Stimulated activated CD8-positive, alpha-beta memory T cell treated with anti-CD3 and anti-CD28 coated beads, Interleukin-15, amount 100 ng/mL, for 48 hours (primary cell): Measurements from ENCODE around the gene ALPK3.

Experiments
- DNase-seq, 2 donors: peaks; one replicate each; pipeline ENCODE4 v3.0.0-alpha.2; 2020; ENCODE audit warnings: low read depth in 2 of 2

The ALPK3 gene

DNA sequence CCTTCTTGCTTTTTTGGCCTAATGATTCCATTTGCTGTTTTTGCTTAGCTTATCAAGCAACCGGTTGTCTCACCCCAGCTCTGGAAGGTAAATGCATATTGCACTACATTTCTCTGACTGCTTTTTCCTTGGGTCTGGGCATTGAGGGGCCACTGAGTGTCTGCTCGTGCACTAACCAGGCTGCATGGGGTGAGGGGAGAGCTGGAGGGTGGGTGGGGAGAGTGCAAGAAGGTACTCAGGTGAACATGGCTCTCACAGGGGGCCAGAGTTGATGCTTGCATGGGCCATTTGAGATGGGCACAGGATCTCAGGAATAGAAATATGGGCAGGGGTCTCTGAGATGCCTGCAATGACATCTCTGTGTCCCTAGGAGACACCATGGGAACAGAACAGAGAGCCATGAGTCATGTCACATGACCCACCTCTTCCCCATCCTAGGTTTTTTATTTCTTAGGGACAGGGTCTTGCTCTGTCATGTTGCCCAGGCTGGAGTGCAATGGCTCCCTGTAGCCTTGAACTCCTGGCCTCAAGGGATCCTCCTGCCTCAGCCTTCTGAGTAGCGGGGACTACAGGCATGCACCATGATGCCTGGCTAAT is 6.2 kb downstream of the ALPK3 start:
- DNase-seq = no peak

DNA sequence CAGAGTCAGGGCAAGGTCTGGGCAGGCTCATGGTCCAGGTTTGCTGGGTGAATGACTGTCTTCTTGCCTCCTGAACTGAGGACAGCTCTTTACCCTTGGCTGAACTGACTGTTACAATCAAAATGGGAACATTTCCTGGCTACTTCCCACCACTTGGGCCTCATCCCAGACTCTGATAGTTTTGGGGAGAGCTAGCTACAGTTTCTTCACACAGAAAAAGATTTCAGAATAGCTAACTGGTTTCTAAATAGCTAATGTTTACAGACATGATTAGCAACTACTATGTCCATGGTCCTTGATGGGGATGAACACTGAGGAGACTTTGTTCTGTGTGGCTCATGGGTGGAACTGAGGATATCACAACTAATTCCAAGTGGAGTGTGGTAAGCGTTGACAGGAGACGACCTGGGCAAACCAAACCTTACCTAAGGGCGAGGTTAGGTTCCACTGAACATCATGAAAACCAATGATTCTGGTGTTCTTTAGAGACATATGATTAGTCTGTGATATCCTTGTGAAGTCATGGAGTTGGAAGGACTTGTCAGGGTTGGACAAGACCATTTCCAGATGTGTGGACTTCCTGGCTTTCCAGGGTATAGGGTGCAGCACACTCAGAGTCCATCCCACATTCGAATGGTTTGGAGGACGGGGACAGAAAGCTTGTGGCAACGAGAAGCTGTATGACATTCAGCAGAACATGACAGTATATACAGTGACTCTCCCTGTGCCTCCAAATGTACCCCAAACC is 7.3 kb downstream of the ALPK3 start:
- DNase-seq = no peak

DNA sequence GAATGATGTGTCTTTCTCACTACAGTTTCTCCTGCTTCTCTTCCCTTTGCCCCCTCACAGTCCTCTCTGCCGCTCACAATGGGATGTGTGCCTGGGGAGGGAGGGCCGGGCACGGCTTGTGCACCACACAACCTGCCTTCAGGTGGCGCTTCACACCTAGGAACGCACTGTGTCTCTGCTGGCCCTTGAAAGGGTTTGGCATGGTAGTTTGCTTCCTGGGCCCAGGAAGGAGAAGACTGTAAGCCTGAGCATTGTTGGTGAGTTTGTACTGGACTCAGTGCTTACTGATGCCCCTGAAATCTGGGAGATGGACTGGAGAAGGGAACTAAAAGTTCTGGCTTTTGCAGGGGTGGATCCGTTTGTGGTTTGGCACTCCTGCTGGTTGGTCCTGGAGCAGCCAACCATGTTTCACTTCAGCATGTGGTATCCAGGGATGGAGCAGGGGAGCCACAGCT is 9.2 kb downstream of the ALPK3 start:
- no peak for DNase-seq

DNA sequence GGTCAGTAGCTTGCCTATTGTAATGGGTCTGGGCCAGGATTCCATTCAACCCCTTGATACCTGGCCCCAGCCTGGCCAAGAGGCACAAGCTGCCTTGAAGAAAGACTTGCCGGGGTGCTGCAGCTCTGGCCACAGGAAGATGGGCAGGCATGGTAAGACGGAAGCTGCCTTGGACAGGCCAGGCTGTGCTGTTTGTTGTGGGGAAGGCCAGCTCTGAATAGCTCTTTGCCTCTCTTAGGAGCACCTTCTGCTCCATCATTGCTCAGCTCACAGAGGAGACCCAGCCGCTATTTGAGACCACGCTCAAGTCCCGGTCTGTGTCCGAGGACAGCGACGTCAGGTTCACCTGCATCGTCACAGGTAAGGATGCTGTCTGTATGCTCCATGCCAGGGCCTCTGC is 10.1 kb downstream of the ALPK3 start:
- DNase-seq = no peak

DNA sequence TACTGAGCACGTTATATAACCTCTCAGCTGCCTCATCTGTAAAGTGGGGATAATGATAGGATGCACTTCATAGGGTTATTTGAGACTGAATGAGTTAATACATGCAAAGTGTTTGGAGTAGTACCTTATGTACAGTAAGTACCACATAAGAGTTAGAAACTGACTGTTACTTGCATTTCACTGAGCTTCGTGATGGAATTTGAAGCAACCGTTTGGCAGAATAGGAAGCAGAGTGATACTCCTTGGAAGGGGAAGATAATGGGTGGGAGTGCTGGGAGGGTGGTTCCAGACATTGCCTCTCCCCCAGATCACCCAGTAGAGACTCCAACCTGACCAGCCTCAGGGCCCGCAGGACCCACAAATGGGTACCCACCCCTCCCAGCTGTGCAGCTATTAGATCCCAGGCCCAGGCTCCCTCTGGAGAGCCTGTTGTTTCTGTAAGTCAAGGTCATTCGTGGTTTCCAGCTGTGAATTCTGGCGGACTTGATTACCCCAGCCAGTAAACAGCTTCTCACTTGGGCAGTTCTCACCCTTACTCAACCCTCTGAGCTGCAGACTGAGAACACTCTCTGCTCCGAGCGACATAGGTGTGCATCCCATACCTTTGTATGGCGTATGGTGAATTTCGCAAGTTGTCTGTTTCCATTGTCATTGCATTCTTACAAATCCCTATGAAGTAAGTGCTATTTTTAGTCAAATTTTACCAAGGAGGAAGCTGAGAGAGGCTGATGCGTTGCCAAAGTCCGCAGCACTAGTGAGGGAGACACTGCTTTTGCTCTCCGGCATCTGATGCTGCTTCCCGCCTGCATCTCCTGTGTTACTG is 11.1 kb downstream of the ALPK3 start:
- DNase-seq = no peak

DNA sequence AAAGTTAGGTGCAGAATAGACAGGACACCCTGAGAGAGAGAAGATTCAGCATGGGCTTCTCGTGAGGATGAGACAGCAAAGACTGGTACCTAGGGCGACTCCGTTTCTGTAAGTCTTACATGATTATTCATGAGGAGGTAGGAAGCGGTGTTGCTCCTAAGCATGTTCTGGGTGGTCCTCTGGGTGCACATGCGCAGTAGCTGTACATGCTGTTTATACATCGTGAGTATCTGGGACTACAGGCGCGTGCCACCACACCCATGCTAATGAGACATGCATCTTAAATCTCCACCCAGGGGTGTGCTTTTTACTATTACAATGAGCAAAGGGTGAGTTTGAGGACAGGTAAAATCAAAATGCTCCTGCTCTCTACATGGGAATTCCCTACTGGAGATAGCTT is 12.3 kb downstream of the ALPK3 start:
- DNase-seq = no peak

DNA sequence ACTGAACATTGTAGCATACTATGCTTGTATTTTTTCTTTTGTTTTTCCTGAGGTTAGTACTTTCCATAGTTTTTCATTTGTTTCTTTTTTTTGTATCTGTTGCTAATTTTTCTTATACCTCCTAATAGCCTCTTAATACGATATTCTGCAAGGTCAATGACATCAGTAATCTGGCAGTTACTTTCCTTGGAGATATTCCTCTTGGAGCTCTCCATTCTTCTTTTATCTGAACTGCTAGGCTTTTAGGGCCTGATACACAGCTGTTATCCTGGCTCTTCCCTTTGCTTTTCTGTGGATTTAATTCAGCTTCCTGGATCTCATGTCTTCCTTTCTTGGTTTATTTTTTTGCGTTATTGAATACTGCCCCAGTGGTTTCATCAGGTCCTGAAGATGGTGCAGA is 12.9 kb downstream of the ALPK3 start:
- DNase-seq = no peak

DNA sequence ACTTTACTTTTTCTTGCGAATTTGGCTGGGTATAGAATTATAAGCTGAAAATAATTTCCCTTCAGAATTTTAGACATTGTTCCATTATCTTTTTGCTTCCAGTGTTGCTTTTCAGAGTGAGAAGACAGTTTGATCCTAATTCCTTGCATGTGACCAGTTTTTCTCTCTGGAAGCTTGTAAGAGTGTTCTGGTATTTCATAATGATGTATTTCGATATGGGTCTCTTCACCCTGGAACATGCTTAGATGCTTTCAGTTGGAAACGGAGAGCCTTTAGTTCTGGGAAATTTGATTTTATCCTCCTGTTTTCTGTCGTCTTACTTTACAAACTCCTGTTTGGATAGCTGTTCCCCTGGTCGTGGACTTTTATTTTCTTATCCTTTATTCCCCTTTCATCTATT is 13.9 kb downstream of the ALPK3 start:
- DNase-seq = no peak

DNA sequence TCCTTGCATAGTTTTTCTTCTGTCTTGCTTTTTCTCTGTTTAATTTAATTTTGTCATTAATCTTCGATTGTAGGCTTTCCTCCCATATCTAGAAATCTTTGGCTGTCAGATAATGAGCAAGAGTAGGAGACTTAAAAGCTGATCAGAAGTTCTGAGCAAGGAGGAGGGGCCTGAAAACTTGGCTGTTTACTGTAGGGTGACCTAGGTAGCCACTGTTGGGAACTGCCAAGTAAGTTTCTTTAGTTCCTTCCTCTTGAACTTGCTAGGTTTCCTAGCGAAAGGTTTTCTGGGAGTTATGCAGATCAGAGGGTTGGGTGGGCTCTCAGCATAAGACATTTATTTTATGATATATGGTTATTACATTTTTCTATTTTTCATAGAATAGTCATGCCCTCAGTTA is 14.5 kb downstream of the ALPK3 start:
- no peak for DNase-seq

DNA sequence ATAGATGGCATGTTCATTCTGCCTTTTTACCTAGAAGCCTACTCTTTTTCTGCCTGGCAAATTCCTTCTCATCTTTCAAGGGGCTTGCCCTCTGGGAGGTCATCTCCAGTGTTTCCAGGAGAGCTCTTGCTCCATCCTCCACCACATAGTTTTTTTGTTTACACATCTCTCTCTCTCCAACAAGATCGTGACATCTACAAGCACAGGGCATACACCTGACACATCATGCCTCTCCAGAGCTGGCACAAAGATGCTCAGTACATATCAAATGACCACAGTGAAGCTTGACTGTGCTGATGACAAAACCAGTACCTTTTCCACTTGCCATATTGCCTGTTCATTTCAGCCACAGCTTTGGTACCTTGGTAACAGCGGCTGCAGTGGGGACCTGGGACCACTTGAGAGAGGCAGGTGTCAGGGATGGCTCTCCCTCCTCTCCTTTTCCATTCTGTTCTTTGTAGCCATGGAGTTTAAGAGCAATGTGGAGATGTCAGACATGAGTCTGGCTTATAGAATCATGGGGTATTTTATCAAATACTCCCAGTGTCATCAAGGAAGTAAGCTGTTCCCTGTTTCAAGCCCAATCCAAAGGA is 15.4 kb downstream of the ALPK3 start:
- no peak for DNase-seq

DNA sequence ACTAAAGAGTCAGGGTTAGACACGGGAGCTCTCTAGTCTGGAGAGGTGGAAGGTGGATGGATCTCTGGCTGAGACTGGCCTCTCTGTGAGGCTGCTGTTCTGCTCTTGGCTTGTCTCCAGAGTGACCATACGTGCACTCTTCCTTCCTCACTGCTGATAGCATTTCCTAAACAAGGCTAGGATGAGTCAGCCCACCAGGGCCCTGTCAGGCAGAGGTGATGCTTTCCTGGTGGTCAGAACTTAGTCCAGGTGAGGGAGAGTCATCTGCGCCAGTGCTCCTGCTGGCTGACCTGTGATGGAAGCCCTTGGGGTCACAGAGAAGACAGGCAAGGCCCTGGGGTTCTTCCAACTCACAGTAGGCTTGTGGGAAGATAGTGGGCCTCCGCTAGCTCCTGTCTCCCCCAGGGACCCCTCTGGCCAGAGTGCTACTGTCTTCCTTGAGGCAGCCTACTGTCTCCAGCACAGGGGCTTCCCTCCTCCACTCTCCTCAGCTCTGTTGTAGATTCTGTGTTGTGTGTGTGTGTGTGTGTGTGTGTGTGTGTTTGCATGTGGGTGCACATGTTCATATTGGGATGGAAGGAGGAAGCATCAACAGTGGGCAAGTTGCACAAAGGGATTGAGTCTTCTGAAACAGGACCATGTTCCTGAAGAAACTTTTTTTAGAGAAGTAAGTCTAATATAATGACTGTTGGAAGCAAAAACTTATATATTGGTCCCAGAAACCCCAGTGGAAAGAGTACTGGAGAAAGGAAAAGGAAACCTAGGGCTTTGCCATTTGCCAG is 16.5 kb downstream of the ALPK3 start:
- DNase-seq = no peak

DNA sequence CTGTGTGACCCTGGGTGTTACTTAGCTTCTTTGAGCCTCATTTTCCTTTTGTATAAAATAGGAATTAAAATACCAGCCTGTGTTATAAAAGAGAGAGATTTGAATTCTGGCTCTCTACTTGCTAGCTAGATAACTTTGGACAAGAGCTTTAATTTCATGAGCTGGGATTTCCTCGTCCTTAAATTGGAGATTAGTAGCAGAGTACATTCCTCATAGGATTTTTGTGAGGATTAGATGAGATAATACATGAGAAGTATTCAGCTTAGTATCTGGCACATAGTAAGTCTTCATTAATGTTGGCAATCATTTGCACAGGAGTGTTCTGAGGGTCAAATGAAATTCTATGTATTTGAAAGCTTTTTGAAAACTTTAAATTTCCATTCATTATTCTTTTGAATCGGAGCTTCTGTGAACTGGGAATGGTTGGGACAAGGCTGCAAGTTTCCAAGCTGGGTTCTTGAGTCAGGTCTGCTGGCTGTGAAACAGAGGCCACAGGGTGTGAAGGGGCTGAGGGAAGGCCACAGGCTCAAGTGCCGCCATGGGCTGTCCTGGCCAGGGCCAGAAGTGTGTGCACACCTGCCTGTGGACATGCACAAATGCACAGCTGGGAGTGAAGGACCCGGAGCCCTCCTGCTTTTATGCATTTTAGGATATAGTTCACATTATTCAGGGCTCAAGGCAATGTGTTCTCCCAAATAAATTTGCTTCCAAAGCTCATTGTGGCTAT is 17.2 kb downstream of the ALPK3 start:
- no peak for DNase-seq

DNA sequence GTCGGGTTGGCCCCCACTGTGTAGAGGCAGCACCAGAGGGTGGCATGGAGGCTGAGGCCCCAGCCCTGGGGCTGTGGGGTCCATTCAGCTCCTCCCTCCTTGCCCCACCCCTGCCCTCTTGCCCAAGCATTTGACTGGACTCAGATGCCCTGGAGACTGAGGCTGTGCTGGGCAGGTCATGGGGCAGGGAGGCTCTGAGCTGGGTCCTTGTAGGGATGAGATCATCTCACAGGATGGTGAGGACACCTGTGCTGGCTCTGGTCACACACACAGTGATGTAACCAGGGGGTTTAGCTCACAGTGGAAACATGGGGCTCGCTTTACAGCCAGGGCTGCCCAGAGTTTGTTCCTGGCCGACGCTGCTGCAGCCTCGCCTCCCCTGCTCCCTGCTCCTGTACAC is 17.8 kb downstream of the ALPK3 start:
- DNase-seq = no peak

DNA sequence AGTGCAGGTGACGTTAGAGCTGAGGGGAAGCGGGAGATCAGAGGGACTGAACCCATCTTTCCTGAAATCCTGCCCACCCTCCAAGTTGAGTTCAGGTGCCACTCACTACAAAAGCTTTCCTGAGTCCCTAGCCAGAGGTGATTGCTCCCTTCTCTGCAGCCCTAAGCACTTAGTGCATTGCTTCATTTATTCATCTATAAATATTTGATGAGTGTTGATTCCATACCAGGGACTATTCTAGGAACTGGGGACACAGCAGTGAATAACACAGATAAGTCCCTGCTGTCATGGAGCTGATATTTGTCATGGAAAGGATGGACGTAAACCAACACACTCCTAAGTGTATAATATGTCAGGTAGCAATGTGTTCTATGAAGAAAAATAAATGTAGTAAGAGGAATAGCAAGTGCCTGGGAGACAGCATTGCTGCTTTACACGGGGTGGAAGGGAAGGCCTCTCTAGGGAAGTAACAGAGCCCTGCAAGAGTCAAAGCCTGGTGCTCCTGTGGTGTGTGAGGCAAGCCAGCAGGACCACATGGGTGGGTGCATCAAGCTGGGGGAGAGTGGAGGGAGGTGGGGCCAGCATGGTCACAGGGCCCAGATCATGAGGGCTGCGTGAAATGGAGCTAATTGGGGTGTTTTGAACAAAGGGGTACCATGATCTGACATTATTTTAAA is 18.6 kb downstream of the ALPK3 start:
- DNase-seq = no peak

DNA sequence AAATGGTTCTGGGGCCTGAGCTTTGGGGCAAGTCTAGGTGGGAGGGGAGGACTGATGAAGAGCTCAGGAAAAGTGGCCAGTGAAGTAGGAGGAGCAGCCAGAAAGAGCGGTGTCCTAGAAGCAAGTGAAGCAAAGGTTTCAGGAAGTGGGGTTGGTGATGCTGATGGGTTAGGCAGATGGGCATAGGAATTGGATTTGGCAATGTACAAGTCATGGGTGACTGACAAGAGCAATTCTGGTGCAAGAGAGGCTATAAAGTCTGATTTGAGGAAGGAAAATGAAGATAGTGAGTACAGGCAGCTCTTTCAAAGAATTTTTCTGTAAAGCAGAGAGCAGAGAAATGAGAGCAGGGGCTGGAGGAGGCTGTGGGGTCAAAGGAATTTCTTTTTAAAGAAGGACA is 19.7 kb downstream of the ALPK3 start:
- DNase-seq = no peak

DNA sequence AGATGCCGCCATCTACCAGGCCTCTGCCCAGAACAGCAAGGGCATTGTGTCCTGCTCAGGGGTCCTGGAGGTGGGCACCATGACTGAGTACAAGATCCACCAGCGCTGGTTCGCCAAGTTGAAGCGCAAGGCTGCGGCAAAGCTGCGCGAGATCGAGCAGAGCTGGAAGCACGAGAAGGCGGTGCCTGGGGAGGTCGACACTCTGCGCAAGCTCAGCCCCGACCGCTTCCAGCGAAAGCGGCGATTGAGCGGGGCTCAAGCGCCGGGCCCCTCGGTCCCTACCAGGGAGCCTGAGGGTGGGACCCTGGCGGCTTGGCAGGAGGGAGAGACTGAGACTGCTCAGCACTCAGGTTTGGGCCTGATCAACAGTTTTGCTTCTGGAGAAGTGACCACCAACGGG is 22.6 kb downstream of the ALPK3 start:
- DNase-seq = no peak

DNA sequence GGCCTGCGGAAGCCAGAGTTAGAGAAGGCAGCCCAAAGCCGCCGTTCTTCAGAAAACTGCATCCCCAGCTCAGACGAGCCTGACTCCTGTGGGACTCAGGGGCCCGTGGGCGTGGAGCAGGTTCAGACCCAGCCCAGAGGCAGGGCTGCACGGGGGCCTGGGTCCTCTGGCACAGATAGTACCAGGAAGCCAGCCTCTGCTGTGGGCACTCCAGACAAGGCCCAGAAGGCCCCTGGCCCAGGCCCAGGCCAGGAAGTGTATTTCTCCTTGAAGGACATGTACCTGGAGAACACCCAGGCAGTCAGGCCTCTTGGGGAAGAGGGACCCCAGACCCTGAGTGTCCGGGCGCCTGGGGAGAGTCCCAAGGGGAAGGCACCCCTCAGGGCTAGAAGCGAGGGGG is 23.1 kb downstream of the ALPK3 start:
- DNase-seq = no peak

DNA sequence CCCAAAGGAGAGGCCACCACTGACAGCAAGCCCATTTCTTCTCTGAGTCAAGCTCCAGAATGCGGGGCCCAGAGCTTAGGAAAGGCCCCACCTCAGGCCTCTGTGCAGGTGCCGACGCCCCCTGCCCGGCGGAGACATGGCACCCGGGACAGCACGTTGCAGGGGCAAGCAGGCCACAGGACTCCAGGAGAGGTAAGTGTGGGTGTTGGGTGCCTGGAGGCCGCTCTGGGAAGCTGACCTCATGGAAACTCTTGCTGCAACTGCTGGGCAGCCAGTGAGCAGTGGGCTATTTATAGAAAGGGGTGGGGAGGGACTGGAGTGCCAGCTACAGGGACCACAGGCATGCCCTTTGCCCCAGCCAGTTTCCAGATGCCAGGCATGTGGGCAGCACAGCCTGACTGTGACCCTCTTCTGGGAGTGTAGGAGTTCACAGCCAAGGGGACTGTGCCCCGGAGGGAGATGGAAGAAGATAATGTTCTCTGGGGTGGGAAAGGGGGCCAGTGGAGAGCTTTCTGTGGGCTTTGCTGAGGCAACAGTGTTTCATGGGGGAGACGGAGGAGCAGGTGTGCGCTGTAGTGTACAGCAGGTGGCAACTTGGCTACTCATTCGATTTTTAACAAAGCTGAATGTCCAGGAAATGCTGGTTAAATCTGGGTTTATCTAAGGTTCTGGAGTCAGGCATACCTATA is 23.7 kb downstream of the ALPK3 start:
- no peak for DNase-seq

DNA sequence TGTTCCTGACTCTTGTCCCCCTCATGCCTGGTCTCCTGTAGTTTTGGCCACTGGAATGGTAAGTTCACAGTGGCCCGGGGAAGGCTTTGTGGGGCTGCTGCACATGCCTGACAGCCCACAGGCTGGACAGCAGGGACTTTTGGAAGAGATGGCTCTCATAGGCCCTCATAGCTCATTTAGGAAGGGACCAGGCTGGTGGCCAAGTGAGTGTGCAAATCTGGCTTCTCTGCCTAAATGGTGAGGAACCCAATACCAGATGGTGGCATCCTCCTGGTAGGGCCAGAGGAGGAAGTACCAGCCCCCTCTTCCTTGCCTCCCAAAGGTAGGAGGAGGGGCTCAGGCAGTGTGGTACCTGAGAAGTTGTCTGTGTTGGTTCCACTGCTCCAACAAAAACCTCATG is 25.6 kb downstream of the ALPK3 start:
- DNase-seq = no peak

DNA sequence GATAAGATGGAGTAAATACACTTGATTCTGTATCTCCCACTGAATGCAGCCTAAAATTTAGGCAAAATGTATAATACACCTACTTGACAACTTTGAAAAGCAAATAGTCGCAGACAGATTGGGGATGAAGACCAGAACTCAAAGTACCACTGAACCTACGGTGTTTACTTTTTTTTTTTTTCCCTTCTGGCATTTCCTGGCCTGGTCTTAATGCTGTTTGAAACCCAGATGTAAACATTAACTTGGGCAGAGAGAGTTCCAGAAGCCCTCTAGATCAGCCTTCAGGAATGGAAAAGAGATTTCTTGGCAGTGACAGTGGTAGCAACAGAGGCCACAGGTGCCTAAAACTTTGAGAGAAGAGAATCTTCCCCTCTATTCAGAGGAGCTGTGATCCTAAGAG is 27.8 kb downstream of the ALPK3 start:
- no peak for DNase-seq
